Measurements from ENCODE around the gene ARL6IP6.
"Not testable (repeated sequence)": the region's sequence is repeated elsewhere in the genome, so short reads cannot be mapped to it uniquely, and the experiment has no call there.

Gene ARL6IP6

GRCh38 chr2:152723918-152724317 is 5.5 kb downstream of the ARL6IP6 start:
- FAIRE-seq, result no peak

DNA sequence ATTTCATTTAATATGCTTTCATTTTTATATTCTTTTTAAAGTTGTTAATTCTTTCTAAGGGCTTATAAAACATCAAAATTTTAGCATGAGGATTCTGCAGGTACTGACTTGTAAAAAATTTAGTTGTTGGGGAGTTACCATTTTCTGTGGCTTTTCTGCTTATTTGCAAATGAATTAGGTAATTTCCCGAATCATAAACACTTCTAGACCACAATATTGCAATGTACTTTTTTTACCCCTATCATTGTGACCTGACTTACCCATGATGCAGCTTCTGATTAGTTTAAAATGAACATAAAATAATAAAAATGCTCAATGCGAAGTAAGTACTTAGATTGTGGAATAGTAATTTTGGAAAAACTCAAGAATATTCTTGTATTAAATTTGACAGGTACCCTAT is 11.4 kb downstream of the ARL6IP6 start:
- FAIRE-seq, result no peak

GRCh38 chr2:152730591-152731333 is 12.3 kb downstream of the ARL6IP6 start:
- no peak for FAIRE-seq

GRCh38 chr2:152737509-152737908 is 19.1 kb downstream of the ARL6IP6 start:
- FAIRE-seq, result not testable (repeated sequence)

GRCh38 chr2:152738438-152738837 is 20.0 kb downstream of the ARL6IP6 start:
- FAIRE-seq, result no peak

GRCh38 chr2:152739705-152740104 is 21.3 kb downstream of the ARL6IP6 start:
- not testable (repeated sequence) for FAIRE-seq

DNA sequence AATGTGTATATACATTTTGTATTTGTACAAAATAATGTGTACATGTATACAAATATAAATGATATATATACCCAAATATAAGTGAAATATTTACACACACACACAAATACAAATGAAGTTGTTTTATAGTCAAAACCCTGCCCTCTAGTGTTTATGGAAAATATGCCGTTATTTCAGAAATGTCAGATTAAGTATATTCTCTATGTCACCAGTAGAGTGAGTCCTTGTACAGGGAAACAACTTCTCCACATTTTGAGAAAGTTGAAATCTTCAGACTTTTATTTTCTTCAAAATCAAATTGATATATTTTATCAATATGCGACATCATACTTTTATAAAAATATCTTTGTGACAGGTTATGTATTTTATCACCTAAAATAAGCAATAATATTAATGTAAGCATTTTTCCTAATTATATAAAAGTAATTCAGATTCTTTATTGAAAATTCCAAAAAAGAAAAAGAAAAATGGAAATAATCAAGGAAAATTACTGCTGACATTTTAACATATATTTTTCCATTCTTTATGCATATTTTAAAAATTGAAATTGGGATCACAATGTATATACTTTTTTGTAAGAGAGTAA is 22.4 kb downstream of the ARL6IP6 start:
- FAIRE-seq, result peak; percentile 99

DNA sequence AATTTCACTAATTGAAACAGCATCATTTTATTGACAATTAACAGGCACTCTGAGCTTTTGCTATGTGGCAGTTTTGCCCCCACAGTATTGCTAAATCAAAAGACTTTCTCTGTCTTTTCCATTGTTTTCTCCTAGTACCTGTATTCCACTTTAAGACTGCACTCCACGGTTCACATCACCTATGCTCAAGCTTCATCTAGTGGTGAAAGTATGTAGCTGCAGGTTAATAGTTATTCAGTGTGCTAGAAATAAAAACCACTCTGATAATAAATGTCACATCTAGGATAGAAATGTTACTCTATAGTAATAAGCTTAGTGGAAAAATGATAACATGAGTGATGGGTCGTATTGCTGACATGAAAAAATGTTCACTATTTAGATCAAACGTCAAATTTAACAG is 24.6 kb downstream of the ARL6IP6 start:
- peak; percentile 65 for FAIRE-seq

GRCh38 chr2:152747751-152748150 is 29.3 kb downstream of the ARL6IP6 start:
- FAIRE-seq, result not testable (repeated sequence)

DNA sequence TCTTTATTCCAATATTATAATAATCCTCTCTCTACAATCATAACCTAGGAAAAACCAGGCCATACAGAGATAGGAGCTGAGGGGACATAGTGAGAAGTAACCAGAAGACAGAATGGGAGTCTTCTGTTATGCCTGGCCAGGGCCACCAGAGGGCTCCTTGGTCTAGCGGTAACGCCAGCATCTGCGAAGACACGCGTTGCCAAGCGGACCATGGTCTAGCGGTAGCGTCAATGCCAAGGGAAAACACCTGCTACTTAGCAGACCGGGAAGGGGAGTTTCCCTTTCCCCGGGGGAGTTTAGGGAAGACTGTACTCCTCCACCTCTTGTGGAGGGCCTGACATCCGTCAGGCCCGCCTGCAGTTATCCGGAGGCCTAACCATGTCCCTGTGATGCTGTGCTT is 36.6 kb downstream of the ARL6IP6 start:
- FAIRE-seq, result no peak

- FAIRE-seq, result no peak
Measured at GRCh38 chr2:152759290-152760072, 41.1 kb downstream of the ARL6IP6 start.

GRCh38 chr2:152761214-152761613 is 42.8 kb downstream of the ARL6IP6 start:
- FAIRE-seq, result no peak

DNA sequence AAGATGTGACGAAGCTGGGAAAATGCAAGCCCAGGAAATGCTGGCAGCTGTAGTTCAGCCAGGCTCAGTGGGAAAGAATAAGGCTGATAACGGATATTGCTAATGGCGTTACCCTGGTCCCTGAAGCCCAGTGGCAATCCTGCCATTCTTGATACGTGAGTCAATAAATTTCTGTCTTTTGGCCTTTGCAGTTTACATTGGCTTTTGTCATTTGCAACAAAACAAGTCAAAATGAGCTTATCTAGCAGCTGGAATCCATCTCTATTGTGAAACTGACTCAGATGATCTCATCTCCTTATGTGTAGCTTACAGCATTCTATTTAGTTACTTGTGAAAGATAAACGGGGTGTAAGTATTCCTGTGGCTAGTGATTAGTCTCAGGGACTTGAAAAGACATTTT is 43.8 kb downstream of the ARL6IP6 start:
- FAIRE-seq, result no peak

DNA sequence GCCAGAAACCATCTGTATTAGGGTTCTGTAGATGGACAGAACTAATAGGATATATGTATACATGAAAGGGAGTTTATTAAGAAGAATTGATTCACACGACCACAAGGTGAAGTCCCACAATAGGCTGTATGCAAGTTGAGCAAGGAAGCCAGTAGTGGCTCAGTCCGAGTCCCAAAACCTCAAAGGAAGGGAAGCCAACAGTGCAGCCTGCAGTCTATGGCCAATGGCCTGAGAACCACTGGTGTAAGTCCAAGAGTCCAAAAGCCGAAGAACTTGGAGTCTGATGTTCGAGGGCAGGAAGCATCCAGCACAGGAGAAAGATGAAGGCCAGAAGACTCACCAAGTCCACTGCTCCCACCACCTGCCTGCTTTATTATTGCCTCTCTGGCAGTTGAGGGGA is 44.8 kb downstream of the ARL6IP6 start:
- not testable (repeated sequence) for FAIRE-seq

- no peak for FAIRE-seq
Measured at GRCh38 chr2:152763651-152764050, 45.2 kb downstream of the ARL6IP6 start.

DNA sequence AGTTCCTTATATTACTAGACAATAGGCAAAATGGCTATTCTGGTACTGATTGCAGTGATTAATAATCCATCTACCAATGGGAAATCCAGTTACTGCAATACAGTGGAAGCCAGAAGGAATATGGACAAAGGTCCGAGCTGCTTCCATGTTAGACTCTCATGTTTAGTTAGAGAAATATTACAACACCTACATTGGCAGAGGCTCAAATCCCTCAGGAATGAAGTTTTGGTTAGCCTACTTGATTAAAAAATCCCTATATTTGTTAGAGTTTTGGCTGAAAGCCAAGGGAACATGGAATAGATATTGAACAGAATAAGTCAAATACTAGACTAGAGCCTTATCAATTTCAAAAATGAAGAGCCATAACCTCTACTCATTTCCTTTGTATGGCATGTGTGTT is 48.5 kb downstream of the ARL6IP6 start:
- no peak for FAIRE-seq

DNA sequence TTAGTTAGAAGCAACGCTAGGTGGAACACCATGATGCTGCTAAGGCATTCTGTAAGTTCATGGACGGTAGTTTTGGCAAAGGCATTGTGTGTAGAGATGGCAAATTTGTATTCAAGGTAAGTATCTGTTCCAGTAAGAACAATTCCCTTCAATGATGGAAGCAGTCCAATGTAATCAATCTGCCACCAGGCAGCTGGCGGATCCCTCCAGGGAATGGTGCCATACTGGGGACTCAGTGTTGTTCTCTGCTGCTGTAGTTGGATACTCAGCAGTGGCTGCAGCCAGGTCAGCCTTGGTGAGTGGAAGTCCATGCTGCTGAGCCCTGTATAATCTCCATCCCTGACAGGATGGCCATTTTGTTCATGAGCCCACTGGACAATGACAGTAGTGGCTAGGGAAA is 62.8 kb downstream of the ARL6IP6 start:
- FAIRE-seq, result no peak

GRCh38 chr2:152782171-152782570 is 63.8 kb downstream of the ARL6IP6 start:
- FAIRE-seq, result no peak

DNA sequence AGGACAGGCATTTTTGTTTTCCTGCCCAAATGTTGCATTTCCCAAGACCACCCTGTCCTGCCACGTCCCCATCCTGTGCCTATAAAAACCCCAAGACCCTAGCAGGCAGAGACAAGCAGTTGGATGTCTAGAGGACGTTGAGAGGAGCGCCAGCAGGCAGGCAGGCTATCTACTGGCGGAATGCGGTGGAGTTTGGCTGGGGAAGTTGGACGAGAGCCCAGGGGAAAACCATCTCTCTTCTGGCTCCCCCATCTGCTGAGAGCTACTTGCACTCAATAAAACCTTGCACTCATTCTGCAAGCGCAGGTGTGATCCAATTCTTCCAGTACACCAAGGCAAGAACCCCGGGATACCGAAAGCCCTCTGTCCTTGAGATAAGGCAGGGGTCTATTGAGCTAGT is 72.5 kb downstream of the ARL6IP6 start:
- FAIRE-seq, result no peak

GRCh38 chr2:152791979-152792378 is 73.6 kb downstream of the ARL6IP6 start:
- FAIRE-seq, result no peak

DNA sequence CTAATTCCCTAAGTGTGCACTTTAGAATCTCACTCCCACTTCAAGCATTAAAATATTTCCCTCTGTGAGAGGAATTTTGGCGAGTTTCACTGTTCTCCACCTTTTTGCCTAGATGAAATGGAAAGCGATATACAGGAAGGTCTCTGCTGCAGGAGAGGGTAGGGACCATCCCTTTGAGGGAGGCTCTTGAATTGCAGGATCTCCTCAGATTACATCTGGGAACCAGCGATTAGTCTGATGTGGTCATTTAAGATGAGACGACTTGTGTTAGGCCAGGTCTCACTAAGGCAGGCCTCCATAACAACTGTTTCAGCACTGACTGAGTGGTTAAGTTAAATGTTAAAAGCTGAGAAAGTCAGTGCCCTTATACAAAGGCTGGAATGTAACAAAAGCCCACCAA is 74.6 kb downstream of the ARL6IP6 start:
- FAIRE-seq, result no peak

DNA sequence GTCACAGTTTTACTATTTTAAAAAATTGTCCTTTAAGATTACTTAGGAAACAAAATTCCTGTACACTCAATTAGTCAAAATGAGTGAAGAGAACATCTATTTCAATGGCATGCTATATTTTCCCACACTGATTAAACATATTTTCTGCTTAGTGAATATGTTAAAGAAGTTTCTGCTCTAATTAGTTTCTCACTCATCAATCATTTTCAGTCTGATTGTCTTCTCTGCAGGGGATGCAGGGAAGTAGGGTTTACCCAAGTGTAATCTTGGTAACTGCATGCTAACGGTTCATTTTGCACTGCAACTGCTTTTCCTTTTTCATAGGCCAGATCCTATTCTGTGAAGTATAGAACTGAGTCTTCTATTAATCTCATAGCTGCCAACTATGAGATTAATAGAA is 78.5 kb downstream of the ARL6IP6 start:
- FAIRE-seq, result no peak

DNA sequence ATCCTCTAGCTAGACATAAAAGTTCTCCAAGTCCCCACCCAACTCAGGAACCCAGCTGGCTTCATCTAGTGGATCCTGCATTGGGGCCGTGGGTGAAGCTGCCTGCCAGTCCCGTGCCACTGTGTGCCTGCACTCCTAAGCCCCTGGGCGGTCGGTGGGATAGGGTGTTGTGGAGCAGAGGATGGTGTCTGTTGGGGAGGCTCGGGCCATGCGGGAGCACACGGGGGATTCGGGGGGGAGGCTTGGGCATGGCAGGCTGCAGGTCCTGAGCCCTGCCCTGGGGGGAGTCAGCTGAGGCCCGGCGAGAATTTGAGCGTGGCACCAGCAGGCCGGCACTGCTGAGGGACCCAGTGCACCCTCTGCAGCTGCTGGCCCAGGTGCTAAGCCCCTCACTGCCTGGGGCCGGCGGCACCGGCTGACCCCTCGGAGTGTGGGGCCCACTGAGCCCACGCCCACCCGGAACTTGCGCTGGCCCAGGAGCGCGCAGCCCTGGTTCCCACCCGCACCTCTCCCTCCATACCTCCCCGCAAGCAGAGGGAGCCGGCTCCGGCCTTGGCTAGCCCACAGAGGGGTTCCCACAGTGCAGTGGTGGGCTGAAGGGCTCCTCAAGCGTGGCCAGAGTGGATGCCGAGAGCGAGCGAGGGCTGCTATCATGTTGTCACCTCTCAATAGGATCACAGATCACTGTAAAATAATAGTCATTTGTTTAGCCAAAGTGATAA is 86.4 kb downstream of the ARL6IP6 start:
- FAIRE-seq, result no peak

All from A204.1 (cell line).